GM21381 (cell line): ENCODE results near the gene TMPRSS6.

Experiments
- ATAC-seq: cut with Tn5 transposase; IDR thresholded peaks from one replicate; pipeline ENCODE4 v1.9.1; 2021; ENCODE audit warnings: mild to moderate bottlenecking, moderate library complexity; ENCODE audit not compliant: unreplicated experiment

Gene TMPRSS6

GRCh38 chr22:37069719-37070118 is 39.8 kb downstream of the TMPRSS6 start:
- ATAC-seq, result no peak

- ATAC-seq, result no peak
These were observed 40.2 kb downstream of the TMPRSS6 start for GRCh38 chr22:37069319-37069718.

DNA sequence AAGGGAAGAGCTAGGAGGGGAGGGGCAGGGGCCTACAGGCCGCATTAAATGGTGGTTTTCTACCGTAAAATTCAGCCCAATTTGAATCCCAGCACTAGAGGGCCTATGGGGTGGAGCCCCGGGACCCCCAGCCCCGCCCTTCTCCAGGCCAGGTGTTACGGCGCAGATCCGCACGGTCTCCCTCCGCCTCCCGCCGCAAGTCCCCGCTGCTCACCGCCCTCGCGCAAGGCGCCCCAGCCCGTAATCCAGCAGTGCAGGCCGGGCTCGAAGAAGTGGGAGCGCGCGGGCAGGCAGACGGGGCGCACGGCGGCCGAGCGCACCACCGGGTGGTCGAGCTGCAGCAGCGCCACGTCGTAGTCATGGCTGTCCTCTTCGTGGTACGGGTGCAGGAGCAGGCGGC is 40.7 kb downstream of the TMPRSS6 start:
- ATAC-seq, result no peak

DNA sequence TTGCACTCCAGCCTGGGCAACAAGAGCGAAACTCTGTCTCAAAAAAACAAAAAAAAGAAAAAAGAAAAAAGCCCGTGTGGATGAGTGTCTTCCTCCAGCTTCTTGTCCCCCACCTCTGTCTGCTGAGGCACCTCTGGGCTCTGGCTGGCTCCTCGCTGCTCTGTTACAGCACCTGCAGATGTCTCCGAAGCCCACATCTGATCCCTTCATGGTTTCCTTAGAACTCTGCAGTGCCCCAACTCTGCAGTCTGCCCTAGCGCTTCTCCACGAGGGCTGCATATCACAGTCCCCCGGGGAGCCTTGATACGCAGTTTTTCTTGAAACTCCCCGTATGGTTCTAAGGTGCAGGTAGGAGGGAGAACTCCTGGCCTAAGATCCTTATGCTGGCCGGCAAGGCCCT is 42.1 kb downstream of the TMPRSS6 start:
- no peak for ATAC-seq

DNA sequence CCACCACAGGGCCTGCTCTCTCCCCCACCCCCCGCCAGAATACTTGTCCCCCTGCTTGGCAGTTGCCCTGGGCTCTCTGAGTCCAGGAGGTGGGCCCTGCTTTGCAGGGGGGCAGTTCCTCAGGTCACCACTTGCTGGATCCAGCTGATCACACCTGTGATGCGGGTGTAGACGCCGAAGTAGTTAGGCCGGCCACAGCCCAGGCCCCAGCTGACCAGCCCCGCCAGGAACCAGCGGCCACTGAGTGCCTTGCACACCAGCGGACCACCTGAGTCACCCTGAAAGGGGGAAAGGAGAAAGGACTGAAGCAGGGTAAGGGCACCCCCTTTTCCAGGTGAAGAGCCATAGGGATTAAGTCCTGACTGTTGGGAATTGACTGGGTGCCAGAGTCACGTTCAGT is 43.6 kb downstream of the TMPRSS6 start:
- ATAC-seq, result no peak

GRCh38 chr22:37065180-37065579 is 44.3 kb downstream of the TMPRSS6 start:
- ATAC-seq, result no peak

GRCh38 chr22:37064553-37064952 is 45.0 kb downstream of the TMPRSS6 start:
- no peak for ATAC-seq

DNA sequence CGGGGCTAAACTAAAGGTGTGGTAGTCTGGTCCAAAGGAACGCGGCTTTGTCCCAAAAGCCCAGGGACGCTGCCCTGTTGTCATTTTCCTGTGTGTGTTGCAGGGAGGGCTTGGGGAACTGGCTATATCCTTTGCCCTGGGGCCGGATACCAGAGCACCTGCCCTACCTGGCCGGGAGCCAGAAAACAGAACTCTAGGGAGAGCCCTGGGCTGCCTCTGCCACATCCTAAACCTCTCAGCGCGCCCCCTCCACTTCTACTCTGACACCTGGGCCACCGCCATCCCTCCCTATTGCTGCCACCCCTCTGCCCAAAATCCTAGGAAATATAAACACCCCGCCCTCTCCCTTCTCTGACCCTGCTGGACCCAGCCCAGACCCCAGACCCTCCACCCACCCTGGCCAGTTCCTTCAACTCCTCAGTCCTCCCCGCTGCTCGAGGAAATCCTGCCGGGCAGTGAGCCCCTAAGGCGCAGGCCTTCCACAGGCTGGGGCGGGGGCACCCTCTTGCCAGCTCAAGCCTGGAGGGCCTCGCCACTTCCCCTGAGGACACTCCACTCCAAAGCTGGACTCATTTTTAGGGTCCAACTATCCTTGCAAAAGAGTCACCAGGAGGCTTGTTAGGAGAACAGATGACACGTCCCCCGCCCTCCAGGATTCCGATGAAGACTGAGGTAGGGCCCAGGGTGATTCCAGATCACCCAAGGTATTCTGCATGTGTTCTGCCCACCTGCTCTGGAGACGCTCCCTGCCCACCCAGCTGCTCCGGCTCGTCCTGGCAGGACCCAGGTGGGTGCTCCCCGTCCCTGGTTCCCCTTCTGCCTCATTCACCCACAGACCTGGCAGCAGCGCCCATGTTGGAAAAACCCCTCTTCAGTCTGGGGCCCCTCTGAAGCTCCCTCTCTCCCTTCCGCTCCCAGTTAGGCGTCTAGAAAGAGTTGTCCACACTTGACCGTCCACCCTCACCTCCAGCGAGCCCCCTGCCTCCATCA is 45.8 kb downstream of the TMPRSS6 start:
- no peak for ATAC-seq

GRCh38 chr22:37062702-37063381 is 46.7 kb downstream of the TMPRSS6 start:
- no peak for ATAC-seq

DNA sequence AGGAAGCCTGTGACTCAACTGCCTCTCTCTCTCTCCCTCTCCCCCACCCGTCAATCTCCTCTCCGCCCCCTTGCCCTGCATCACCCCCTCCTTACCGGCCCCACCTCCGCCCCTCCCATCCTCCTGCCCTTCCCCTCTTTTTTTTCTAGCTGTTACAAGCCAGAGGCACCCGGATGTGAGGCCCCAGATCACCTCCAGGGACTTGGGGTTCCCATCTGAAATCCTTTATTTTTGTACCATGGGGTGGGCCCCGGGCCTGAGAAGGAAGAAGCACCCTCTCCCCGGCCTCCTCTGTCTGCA is 47.2 kb downstream of the TMPRSS6 start:
- ATAC-seq, result no peak

DNA sequence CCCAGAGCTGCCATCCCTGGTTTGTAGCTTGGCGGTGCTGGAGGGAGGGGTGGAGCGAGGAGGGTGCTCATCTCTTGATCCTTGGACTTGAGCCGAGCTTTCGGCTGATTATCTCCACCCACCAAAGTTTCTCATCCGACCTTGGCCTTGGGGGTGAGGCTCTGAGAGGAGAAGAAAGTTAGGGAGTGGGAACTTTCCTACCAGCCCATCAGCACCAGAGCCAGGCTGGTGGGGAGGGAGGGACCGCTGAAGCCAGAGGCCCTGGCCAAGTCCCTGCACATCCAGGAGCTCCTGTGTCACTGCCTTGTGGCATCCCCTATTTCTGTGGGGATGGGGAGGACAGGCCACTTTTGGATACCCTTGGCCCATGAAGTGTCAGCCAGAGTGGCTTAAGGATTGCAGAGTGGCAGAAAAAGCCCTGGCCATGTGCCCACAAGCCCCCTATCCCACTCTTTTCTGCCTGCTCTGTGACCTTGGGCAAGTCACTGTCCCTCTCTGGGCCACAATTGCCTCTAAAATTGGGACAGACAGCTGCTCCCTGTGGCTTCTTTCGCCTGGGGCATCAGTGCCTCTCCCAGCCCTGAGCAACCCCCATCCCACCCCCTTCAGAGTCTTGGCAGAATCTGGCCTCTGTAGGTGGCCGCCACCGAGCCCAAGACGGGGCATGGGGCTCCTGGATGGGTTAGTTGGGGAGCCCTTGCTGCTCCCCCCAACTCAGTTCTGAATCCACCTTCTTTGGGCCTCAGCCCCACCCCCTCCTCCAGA is 47.7 kb downstream of the TMPRSS6 start:
- no peak for ATAC-seq

DNA sequence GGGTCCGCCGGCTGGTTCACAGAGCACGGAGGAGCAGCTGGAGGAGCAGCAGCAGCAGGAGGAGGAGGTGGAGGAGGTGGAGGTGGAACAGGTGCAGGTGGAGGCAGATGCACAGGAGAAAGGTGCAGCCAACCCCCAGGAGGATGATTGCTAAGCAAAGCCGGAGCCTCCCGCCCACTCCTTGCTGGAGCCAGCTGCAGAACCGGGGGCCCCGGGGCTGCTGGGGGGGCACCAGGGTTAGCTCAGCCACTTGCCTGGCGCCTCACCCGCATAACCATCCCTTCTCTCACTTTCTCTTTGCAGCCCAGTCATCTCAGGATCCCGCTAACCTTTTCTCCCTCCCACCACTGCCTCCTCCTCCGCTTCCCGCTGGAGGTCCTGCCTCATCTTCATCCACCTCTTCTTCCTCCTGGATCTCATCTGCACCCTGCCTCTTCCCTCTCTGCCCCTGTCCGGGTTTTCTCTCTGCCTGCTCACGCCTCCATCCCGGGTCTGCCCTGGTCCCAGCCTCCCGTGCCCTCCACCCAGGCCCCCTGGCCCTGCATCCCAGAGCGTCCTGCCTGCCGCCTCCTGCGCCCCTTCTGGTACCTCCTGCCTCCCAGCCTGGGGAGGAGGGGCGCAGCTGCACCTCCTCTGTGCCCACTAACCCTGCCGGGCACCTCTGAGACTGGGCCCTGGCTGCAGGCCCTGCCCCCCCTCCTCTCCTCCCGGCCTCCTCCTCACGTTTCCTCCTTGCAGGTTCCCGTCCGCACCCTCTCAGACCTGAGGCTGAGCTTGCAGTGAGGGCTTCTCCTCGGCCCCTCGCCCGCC is 48.5 kb downstream of the TMPRSS6 start:
- ATAC-seq, result no peak

GRCh38 chr22:37059876-37060449 is 49.5 kb downstream of the TMPRSS6 start:
- ATAC-seq, result no peak

DNA sequence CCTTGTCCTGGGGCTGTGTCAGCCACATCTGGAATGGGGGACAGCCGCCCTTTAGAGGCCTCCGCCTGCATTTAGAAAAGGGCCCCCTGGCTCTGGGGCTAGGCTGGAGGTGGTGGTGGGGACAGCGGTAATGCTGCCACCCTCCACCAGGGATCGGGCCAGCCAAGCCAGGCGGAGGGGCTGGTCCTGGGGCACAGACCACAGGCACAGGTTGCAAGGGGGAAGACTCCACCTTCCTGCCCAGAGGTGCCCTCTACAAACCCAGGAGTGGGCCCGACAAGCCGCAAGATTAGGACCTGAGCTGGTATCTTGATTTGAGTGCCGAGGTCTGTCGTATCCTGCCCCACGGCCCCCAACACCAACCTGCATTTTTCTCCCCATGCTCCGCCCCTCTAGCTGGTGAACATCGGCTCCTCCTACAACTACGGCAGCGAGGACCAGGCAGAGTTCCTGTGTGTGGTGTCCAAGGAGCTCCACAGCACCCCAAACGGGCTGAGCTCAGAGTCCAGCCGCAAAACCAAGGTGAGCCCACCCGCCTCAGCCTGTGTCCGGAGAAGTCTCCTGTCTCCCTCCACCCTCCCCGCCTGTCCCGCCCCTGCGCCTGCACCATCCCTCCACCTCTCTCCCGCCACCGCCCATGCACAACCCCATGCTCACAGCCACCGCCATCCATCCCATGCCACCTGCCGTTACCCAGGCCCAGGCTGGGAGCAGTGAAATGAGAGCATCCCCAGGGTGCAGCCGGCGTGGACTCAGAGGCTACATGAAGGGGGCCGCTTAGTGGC is 50.4 kb downstream of the TMPRSS6 start:
- no peak for ATAC-seq

DNA sequence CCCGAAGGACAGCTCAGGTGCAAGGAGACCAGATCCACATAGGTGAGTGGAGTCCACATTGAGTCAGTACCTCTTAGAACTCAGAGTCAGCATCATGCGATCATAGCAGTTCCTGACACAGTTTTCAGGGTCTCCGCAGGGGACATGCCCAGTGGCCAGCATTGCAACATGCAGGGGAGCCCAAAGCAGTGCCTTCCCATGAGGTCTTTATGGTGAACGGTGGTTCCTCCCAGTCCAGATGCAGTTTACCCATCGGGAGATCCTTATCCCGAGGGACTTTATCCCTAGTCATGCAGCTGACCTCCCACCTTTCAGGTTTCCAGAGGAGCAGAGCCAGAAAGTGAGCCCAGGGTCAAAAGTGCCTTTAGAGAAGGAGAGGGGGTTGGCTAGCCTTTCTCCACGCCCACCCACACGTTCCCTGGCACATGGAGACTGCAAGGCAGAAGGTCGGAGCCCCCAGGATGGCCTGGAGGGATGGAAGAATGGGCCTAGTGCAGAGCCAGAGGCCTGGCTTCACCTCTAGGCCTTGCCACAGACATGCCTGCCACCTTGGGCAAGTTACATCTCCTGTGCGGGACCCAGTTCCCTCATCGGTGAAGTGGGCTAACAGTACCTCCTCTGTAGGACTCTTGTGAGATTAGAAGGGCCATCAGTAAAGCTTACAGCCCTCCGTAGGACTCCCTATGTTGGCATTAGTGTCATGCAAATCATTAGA is 51.6 kb downstream of the TMPRSS6 start:
- no peak for ATAC-seq

GRCh38 chr22:37057226-37057625 is 52.3 kb downstream of the TMPRSS6 start:
- ATAC-seq, result no peak

- ATAC-seq, result no peak
These were observed 53.3 kb downstream of the TMPRSS6 start for GRCh38 chr22:37056246-37056645.

GRCh38 chr22:37054600-37055365 is 54.7 kb downstream of the TMPRSS6 start:
- no peak for ATAC-seq
